Uterus (tissue), 2 donors: ENCODE measurements around the gene NSG1.

ENCODE experiments used
- POLR2A ChIP-seq, 2 donors: fragments of 450-650 bp; IDR thresholded peaks; one replicate each; pipeline ENCODE4 v1.6.1; 2016; ENCODE audit warnings: antibody characterized with exemption in 2 of 2, mild to moderate bottlenecking in 1 of 2, moderate library complexity in 1 of 2
- TF ChIP-seq, protein P1 (sequence below), 4 experiments: fragments of 200-600 bp in 2 of 4; fragments of 450-650 bp in 2 of 4; sonication (generic) in 2 of 4; IDR thresholded peaks; one replicate each; pipeline ENCODE4 v1.5.1; 2016 to 2019; ENCODE audit warnings: antibody characterized with exemption in 4 of 4, mild to moderate bottlenecking in 2 of 4, moderate library complexity in 1 of 4

DNA sequence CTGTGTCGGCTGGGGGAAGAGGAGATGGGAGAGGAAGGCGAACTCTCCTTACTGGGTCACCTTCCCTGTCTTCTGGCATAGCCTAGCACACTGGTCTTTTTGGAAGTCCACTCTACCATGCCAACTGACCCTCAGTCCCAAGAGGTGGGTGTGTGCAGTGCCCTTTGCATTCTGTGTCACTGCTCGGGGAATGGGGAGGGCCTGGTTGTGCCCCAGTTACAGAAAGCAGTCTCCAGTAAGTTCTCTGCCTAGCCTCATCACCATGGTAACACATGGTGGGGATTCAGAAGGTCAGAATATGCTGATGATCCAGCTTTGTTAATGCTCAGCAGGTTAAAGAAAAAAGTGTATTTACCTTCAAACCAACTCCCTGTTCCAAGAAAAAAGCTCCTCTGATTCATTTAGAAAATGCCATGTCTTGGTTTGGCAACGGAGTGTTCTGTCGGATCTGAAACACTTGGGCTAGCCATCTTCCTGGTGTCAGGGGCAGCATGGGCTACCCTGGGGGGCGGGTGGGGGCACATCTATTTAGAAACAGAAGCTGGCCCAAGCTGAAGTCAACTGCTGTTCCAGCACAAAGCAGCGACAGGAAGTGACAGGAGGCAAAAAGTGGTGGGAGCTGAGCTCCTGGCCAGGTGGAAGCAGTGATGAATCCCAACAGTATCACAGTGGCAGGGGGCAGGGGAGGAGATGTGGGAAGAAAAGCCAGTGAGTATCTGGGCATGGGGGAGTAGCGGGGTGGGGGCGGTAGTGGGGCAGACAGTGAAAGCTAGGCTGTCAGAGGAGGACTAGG lies 37.0 kb downstream of the NSG1 start:
- TF ChIP-seq, protein P1, sequence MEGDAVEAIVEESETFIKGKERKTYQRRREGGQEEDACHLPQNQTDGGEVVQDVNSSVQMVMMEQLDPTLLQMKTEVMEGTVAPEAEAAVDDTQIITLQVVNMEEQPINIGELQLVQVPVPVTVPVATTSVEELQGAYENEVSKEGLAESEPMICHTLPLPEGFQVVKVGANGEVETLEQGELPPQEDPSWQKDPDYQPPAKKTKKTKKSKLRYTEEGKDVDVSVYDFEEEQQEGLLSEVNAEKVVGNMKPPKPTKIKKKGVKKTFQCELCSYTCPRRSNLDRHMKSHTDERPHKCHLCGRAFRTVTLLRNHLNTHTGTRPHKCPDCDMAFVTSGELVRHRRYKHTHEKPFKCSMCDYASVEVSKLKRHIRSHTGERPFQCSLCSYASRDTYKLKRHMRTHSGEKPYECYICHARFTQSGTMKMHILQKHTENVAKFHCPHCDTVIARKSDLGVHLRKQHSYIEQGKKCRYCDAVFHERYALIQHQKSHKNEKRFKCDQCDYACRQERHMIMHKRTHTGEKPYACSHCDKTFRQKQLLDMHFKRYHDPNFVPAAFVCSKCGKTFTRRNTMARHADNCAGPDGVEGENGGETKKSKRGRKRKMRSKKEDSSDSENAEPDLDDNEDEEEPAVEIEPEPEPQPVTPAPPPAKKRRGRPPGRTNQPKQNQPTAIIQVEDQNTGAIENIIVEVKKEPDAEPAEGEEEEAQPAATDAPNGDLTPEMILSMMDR (IDR thresholded peaks at IDR 0.05) = no peak
- no peak for TF ChIP-seq POLR2A (IDR thresholded peaks at IDR 0.05)
